ENCODE data around the gene ZNF544.

The ZNF544 gene

GRCh38 chr19:58268344-58268743 lies 39.6 kb downstream of the ZNF544 start:
- DNase-seq (ENCODE audit: low read depth) = no peak
- TF ChIP-seq CTCF (IDR thresholded peaks at IDR 0.05; ENCODE audit: low read depth, low read length, missing control alignments) = no peak
- in situ Hi-C loops (cut with HindIII; ENCODE audit: low sequenced_read_pairs) = no loop called here

GRCh38 chr19:58274771-58275201 lies 46.1 kb downstream of the ZNF544 start:
- no peak for TF ChIP-seq CTCF (IDR thresholded peaks at IDR 0.05; ENCODE audit: low read depth, low read length, missing control alignments)

More at GRCh38 chr19:58268344-58268743, 39.6 kb downstream of the ZNF544 start:
- H3K4me3 ChIP-seq (ENCODE audit: low read depth, low read length) = no peak overlapping the region

GRCh38 chr19:58275564-58275963 lies 46.9 kb downstream of the ZNF544 start:
- no peak for TF ChIP-seq CTCF (IDR thresholded peaks at IDR 0.05; ENCODE audit: low read depth, low read length, missing control alignments)
- in situ Hi-C loops (cut with HindIII; ENCODE audit: low sequenced_read_pairs) = no loop called here
- no peak for DNase-seq (ENCODE audit: low read depth)
- no peak overlapping the region for H3K4me3 ChIP-seq (ENCODE audit: low read depth, low read length)

More at GRCh38 chr19:58274771-58275201, 46.1 kb downstream of the ZNF544 start:
- H3K4me3 ChIP-seq (ENCODE audit: low read depth, low read length) = no peak overlapping the region
- no peak for DNase-seq (ENCODE audit: low read depth)
- in situ Hi-C loops (cut with HindIII; ENCODE audit: low sequenced_read_pairs) = no loop called here

- no peak for DNase-seq (ENCODE audit: low read depth)
- in situ Hi-C loops (cut with HindIII; ENCODE audit: low sequenced_read_pairs) = no loop called here
- no peak for TF ChIP-seq CTCF (IDR thresholded peaks at IDR 0.05; ENCODE audit: low read depth, low read length, missing control alignments)
- H3K4me3 ChIP-seq (ENCODE audit: low read depth, low read length) = no peak overlapping the region
Observed at GRCh38 chr19:58277197-58277596, 48.5 kb downstream of the ZNF544 start.

- no peak for TF ChIP-seq CTCF (IDR thresholded peaks at IDR 0.05; ENCODE audit: low read depth, low read length, missing control alignments)
- in situ Hi-C loops (cut with HindIII; ENCODE audit: low sequenced_read_pairs) = no loop called here
- DNase-seq (ENCODE audit: low read depth) = no peak
- peak overlapping the region; percentile 96 for H3K4me3 ChIP-seq (ENCODE audit: low read depth, low read length)
Observed at GRCh38 chr19:58277748-58278540, 49.2 kb downstream of the ZNF544 start.

GRCh38 chr19:58278541-58279041 lies 49.9 kb downstream of the ZNF544 start, which contains the start of gene ZNF8:
Gene ZNF8 (plus strand): TSS chr19:58278955. CDS start chr19:58279082, 127 bp downstream.
- H3K4me3 ChIP-seq (ENCODE audit: low read depth, low read length) = peak within 1 kb of the TSS; percentile 96
- in situ Hi-C loops (cut with HindIII; ENCODE audit: low sequenced_read_pairs) = no loop called here
- peak; percentile 92 for DNase-seq (ENCODE audit: low read depth)
- TF ChIP-seq CTCF (IDR thresholded peaks at IDR 0.05; ENCODE audit: low read depth, low read length, missing control alignments) = peak; percentile 13
